ENCODE data around the gene CD38. TPM values are rescaled to one million over a fixed set of nuclear protein-coding genes. Genes with fewer than 3 reads are reported as not detected.

The CD38 gene
- total RNA-seq, 1 donor from 2014 or later, result 0.34 TPM

- DNase-seq (ENCODE audit: extremely low spot score, unreplicated experiment), result no peak
- Mint-ChIP-seq H3K36me3 (no peaks in the 10 kb centered on the region), H3K4me1 (ENCODE audit: unreplicated experiment) (peaks cover 4% of the 10 kb centered on the region), H3K4me3 (no peak overlapping the region), H3K27me3 (no peaks in the 10 kb centered on the region), H3K9me3 (peaks cover 11% of the 10 kb centered on the region), H3K27ac (no peak overlapping the region)
- no peak for TF ChIP-seq CTCF (conservative IDR thresholded peaks at IDR 0.05)
Measured at GRCh38 chr4:15737255-15737654, 40.9 kb upstream of the CD38 start.

- no peaks in the 10 kb centered on the region for H3K36me3 Mint-ChIP-seq
- H3K27me3 Mint-ChIP-seq, result no peaks in the 10 kb centered on the region
- H3K9me3 Mint-ChIP-seq, result peaks cover 11% of the 10 kb centered on the region
- TF ChIP-seq CTCF (conservative IDR thresholded peaks at IDR 0.05), result no peak
- no peak overlapping the region for H3K27ac Mint-ChIP-seq
- no peak overlapping the region for H3K4me3 Mint-ChIP-seq
- no peak for DNase-seq (ENCODE audit: extremely low spot score, unreplicated experiment)
- H3K4me1 Mint-ChIP-seq (ENCODE audit: unreplicated experiment), result peaks cover 4% of the 10 kb centered on the region
Measured at GRCh38 chr4:15738877-15739276, 39.3 kb upstream of the CD38 start.

- no peak for TF ChIP-seq CTCF (conservative IDR thresholded peaks at IDR 0.05)
Measured at GRCh38 chr4:15740764-15741404, 37.2 kb upstream of the CD38 start.

GRCh38 chr4:15742083-15742582, 36.0 kb upstream of the CD38 start:
- TF ChIP-seq CTCF (conservative IDR thresholded peaks at IDR 0.05), result no peak
- Mint-ChIP-seq H3K4me3 (no peak overlapping the region), H3K27ac (no peak overlapping the region), H3K4me1 (ENCODE audit: unreplicated experiment) (no peaks in the 10 kb centered on the region), H3K27me3 (no peaks in the 10 kb centered on the region), H3K9me3 (no peaks in the 10 kb centered on the region), H3K36me3 (no peaks in the 10 kb centered on the region)
- no peak for DNase-seq (ENCODE audit: extremely low spot score, unreplicated experiment)

More at GRCh38 chr4:15740764-15741404, 37.2 kb upstream of the CD38 start:
- Mint-ChIP-seq H3K9me3 (peaks cover 4% of the 10 kb centered on the region), H3K27ac (no peak overlapping the region), H3K36me3 (no peaks in the 10 kb centered on the region), H3K4me1 (ENCODE audit: unreplicated experiment) (no peaks in the 10 kb centered on the region), H3K4me3 (no peak overlapping the region), H3K27me3 (no peaks in the 10 kb centered on the region)
- DNase-seq (ENCODE audit: extremely low spot score, unreplicated experiment), result no peak

- H3K4me1 Mint-ChIP-seq (ENCODE audit: unreplicated experiment), result no peaks in the 10 kb centered on the region
- DNase-seq (ENCODE audit: extremely low spot score, unreplicated experiment), result no peak
- TF ChIP-seq CTCF (conservative IDR thresholded peaks at IDR 0.05), result no peak
- no peaks in the 10 kb centered on the region for H3K27me3 Mint-ChIP-seq
- H3K4me3 Mint-ChIP-seq, result no peak overlapping the region
- H3K36me3 Mint-ChIP-seq, result no peaks in the 10 kb centered on the region
- no peaks in the 10 kb centered on the region for H3K9me3 Mint-ChIP-seq
- no peak overlapping the region for H3K27ac Mint-ChIP-seq
Measured at GRCh38 chr4:15742637-15743036, 35.5 kb upstream of the CD38 start.

Measured in type B pancreatic cell (in vitro differentiated cells).